Ovary (tissue), 9 donors: ENCODE measurements around the gene DNMT3A. TPM values are rescaled to one million over a fixed set of nuclear protein-coding genes. Genes with fewer than 3 reads are reported as not detected.

Experiments used
- DNase-seq, 5 donors: peaks; one replicate each; pipeline ENCODE4 v3.0.0-alpha.2; 2019 to 2020
- H3K27ac ChIP-seq, 2 donors: fragments of 200-600 bp; one replicate each; pipeline versions ENCODE4 v1.5.1 to v1.8.0; 2019 to 2022
- H3K27me3 ChIP-seq: fragments of 200-600 bp; one replicate; pipeline ENCODE4 v1.8.0; 2022
- H3K36me3 ChIP-seq: fragments of 200-600 bp; sonication (generic); one replicate; pipeline ENCODE4 v1.5.1; 2019
- H3K4me1 ChIP-seq: one replicate; pipeline ENCODE4 v1.8.1; 2013; ENCODE audit warnings: mild to moderate bottlenecking, moderate library complexity; ENCODE audit not compliant: insufficient read depth
- H3K4me3 ChIP-seq: fragments of 200-600 bp; sonication (generic); one replicate; pipeline ENCODE4 v1.5.1; 2017
- H3K9me3 ChIP-seq, 2 donors: fragments of 200-600 bp in 1 of 2; sonication (generic) in 1 of 2; one replicate each; pipeline versions ENCODE4 v1.5.1 to v1.8.1; 2013 to 2019; ENCODE audit warnings: mild to moderate bottlenecking in 1 of 2, moderate library complexity in 1 of 2
- EP300 ChIP-seq: sonication (generic); formaldehyde crosslinking; IDR thresholded peaks from one replicate; pipeline ENCODE4 v1.6.1; 2017; ENCODE audit warnings: antibody characterized with exemption
- POLR2A ChIP-seq: fragments of 450-650 bp; IDR thresholded peaks from one replicate; pipeline ENCODE4 v1.6.1; 2017; ENCODE audit warnings: antibody characterized with exemption, mild to moderate bottlenecking, moderate library complexity
- WGBS, 3 donors: extraction: QIAGEN DNeasy Blood & Tissue Kit in 1 of 3; methylation state at CpG; one replicate each; pipeline versions ENCODE4 v1.1.5 to v1.1.7; 2013 to 2017; 5-methylcytosine and 5-hydroxymethylcytosine counted together
- intact Hi-C, 4 donors: fragments of 100-400 bp; cut with DNase I; formaldehyde crosslinking; loops; one replicate each; pipeline versions ENCODE4 v1.11.0 to v1.15.1; 2022 to 2023
- polyA plus RNA-seq, 2 donors: library from polyadenylated mRNA; stranded (reverse); fragments of 200-250 nt in 1 of 2; fragments of 350-450 nt in 1 of 2; fragmentation: Illumina TruSeq in 1 of 2; extraction: RNeasy Lipid Tissue Mini Kit (QIAGEN cat#74804) in 1 of 2; gene quantifications; one replicate each; pipeline ENCODE4 v1.2.3, GENCODE V29; 2013 to 2014
- total RNA-seq, 7 donors: library from RNA; depleted of rRNA in 2 of 7; stranded (reverse); fragments of >200 nt in 2 of 7; fragmentation: NEBNext Ultra II Directional in 3 of 7; extraction: Animal tissue kit (Norgen Biotek cat#: 25700) in 3 of 7; gene quantifications; one replicate each; pipeline versions ENCODE4 v1.1.0 to v1.2.4, GENCODE V29; 2016 to 2023
- TF ChIP-seq, protein P1 (sequence below), 3 donors: fragments of 450-650 bp in 2 of 3; fragments of 200-600 bp in 1 of 3; IDR thresholded peaks; one replicate each; pipeline versions ENCODE4 v1.5.1 to v1.8.0; 2016 to 2022; ENCODE audit warnings: antibody characterized with exemption in 3 of 3, mild to moderate bottlenecking in 1 of 3
- donor health status: DM: no; HTN: no; CAD: no; lungs with moderate emphysema.
- donor health status: DM: no; HTN: no; CAD: no.
- donor health status: Bipolar disorder and iron deficiency.
- donor health status: DM: yes; HTN: yes; CAD: no.
- donor health status: DM: no; HTN: no; CAD: no.
- donor health status: DM: yes; HTN: yes; CAD: no.

DNMT3A gene
- total and polyA plus RNA-seq, 9 donors: 11.3 to 72.7 (median 46.7) TPM

DNA sequence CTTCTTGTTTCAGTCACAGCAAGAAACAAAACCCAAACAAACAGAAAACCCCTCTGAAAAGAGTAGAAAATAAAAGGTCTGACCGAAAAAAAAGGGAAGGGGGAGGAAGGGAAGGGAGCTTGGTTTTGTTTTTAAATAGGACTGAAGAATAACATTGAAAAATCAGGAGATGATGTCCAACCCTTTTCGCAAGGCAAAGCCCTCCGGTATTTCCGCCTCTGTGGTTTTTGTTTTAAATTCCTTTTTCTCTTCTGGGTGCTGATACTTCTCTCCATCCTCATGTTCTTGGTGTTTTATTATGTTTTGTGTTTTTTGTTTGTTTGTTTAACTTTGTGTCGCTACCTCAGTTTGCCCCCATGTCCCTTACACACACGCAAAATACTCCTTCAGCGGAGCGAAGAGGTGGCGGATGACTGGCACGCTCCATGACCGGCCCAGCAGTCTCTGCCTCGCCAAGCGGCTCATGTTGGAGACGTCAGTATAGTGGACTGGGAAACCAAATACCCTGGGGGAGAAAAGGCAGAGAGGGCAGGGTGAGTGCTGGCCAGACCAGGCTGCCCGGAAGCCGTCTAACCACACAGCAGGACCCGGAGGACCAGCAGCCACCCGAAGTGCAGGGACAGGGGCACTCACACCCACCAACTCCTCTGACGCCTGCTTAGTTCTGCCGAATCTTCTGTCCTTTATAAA lies 107.7 kb downstream of the DNMT3A start:
- Histone ChIP-seq H3K27ac (no peak overlapping the region), H3K9me3 (no peaks in the 10 kb centered on the region), H3K4me1 (peaks cover 2% of the 10 kb centered on the region), H3K27me3 (no peaks in the 10 kb centered on the region), H3K36me3 (no peaks in the 10 kb centered on the region), H3K4me3 (no peak overlapping the region)
- no peak for DNase-seq
- TF ChIP-seq POLR2A: no peak
- TF ChIP-seq, protein P1, sequence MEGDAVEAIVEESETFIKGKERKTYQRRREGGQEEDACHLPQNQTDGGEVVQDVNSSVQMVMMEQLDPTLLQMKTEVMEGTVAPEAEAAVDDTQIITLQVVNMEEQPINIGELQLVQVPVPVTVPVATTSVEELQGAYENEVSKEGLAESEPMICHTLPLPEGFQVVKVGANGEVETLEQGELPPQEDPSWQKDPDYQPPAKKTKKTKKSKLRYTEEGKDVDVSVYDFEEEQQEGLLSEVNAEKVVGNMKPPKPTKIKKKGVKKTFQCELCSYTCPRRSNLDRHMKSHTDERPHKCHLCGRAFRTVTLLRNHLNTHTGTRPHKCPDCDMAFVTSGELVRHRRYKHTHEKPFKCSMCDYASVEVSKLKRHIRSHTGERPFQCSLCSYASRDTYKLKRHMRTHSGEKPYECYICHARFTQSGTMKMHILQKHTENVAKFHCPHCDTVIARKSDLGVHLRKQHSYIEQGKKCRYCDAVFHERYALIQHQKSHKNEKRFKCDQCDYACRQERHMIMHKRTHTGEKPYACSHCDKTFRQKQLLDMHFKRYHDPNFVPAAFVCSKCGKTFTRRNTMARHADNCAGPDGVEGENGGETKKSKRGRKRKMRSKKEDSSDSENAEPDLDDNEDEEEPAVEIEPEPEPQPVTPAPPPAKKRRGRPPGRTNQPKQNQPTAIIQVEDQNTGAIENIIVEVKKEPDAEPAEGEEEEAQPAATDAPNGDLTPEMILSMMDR (IDR thresholded peaks at IDR 0.05): no peak
- TF ChIP-seq EP300: no peak
- intact Hi-C loops: no loop called here
- WGBS, 3 donors: 37 to 65% (median 44%) methylated on average over 20 of the region's 20 CpGs

- no peaks in the 10 kb centered on the region for H3K36me3 ChIP-seq
- intact Hi-C loops: no loop called here
- no peak for TF ChIP-seq POLR2A
- TF ChIP-seq, protein P1 (IDR thresholded peaks at IDR 0.05): no peak
- TF ChIP-seq EP300: no peak
- WGBS, 3 donors: 84 to 85% (median 84%) methylated on average over 12 of the region's 12 CpGs
- no peaks in the 10 kb centered on the region for H3K27me3 ChIP-seq
- H3K4me3 ChIP-seq: no peak overlapping the region
- H3K27ac ChIP-seq: no peak overlapping the region
- H3K4me1 ChIP-seq: peaks cover 4% of the 10 kb centered on the region
- DNase-seq: no peak
- no peaks in the 10 kb centered on the region for H3K9me3 ChIP-seq
These were observed 109.4 kb downstream of the DNMT3A start for GRCh38 chr2:25232248-25232825.

GRCh38 chr2:25230948-25231311 lies 110.8 kb downstream of the DNMT3A start:
- H3K9me3 ChIP-seq: no peaks in the 10 kb centered on the region
- H3K36me3 ChIP-seq: no peaks in the 10 kb centered on the region
- 54 to 61% (median 54%) methylated on average over 8 of the region's 8 CpGs for WGBS, 3 donors
- no peak for DNase-seq
- H3K27me3 ChIP-seq: no peaks in the 10 kb centered on the region
- intact Hi-C loops: no loop called here
- peak overlapping the region in 1 of 2 donors; percentile 30 for H3K27ac ChIP-seq
- TF ChIP-seq, protein P1 (IDR thresholded peaks at IDR 0.05): no peak
- no peak for TF ChIP-seq EP300
- TF ChIP-seq POLR2A: no peak
- H3K4me3 ChIP-seq: no peak overlapping the region
- peaks cover 4% of the 10 kb centered on the region for H3K4me1 ChIP-seq

GRCh38 chr2:25230198-25230947 lies 111.4 kb downstream of the DNMT3A start:
- DNase-seq: peak in 1 of 5 donors; percentile 41
- TF ChIP-seq, protein P1 (IDR thresholded peaks at IDR 0.05): no peak
- TF ChIP-seq EP300: no peak
- TF ChIP-seq POLR2A: no peak
- intact Hi-C loops: no loop called here
- Histone ChIP-seq H3K27ac (peak overlapping the region in 1 of 2 donors; percentile 30), H3K27me3 (no peaks in the 10 kb centered on the region), H3K9me3 (no peaks in the 10 kb centered on the region), H3K4me3 (no peak overlapping the region), H3K36me3 (no peaks in the 10 kb centered on the region), H3K4me1 (peaks cover 4% of the 10 kb centered on the region)
- 62 to 66% (median 65%) methylated on average over 16 of the region's 16 CpGs for WGBS, 3 donors
